Omental fat pad (tissue), 4 donors: ENCODE measurements around the gene EDN2. TPM values are rescaled to one million over a fixed set of nuclear protein-coding genes. Genes with fewer than 3 reads are reported as not detected.

Experiments used
- ATAC-seq: fragments of 150-250 bp; one replicate; pipeline ENCODE4 v1.9.1; 2016; ENCODE audit warnings: mild to moderate bottlenecking, moderate library complexity; ENCODE audit not compliant: low FRiP score
- DNase-seq: peaks from one replicate; pipeline ENCODE4 v3.0.0-alpha.2; 2019; ENCODE audit warnings: low spot score
- CTCF ChIP-seq, 3 donors: fragments of 450-650 bp; IDR thresholded peaks; one replicate each; pipeline ENCODE4 v1.5.1; 2016 to 2017; ENCODE audit warnings: antibody characterized with exemption in 3 of 3, mild to moderate bottlenecking in 3 of 3, moderate library complexity in 2 of 3
- total RNA-seq, 4 donors: library from RNA; depleted of rRNA; stranded (reverse); fragments of >200 nt; gene quantifications; one replicate each; pipeline ENCODE4 v1.1.0, GENCODE V29; 2016

Gene EDN2
- total RNA-seq, 4 donors from 2014 or later = not detected

- ATAC-seq (no peak), DNase-seq (no peak)
- no peak for TF ChIP-seq CTCF (IDR thresholded peaks at IDR 0.05)
Measured at GRCh38 chr1:41464885-41465284, 19.6 kb downstream of the EDN2 start.

GRCh38 chr1:41463516-41463915, 21.0 kb downstream of the EDN2 start:
- DNase-seq = no peak
- no peak for ATAC-seq
- no peak for TF ChIP-seq CTCF (IDR thresholded peaks at IDR 0.05)

GRCh38 chr1:41462680-41463004, 21.8 kb downstream of the EDN2 start:
- no peak for ATAC-seq
- TF ChIP-seq CTCF (IDR thresholded peaks at IDR 0.05) = no peak
- no peak for DNase-seq

GRCh38 chr1:41461790-41462679, 22.4 kb downstream of the EDN2 start:
- TF ChIP-seq CTCF (IDR thresholded peaks at IDR 0.05) = no peak
- ATAC-seq (no peak), DNase-seq (no peak)

- no peak for DNase-seq
- TF ChIP-seq CTCF (IDR thresholded peaks at IDR 0.05) = no peak
- no peak for ATAC-seq
Measured at GRCh38 chr1:41456847-41457540, 27.5 kb downstream of the EDN2 start.

- no peak for TF ChIP-seq CTCF (IDR thresholded peaks at IDR 0.05)
- DNase-seq = no peak
- peak; percentile 84 for ATAC-seq
Measured at GRCh38 chr1:41455479-41456332, 28.8 kb downstream of the EDN2 start.
